WI38 (cell line): ENCODE results near the gene PLEKHH2.
"Not testable (repeated sequence)": the region's sequence is repeated elsewhere in the genome, so short reads cannot be mapped to it uniquely, and the experiment has no call there.

Experiments used
- H3K4me3 ChIP-seq: 2 replicates; pipeline ENCODE4 v1.5.1; 2011; ENCODE audit warnings: low read depth, mild to moderate bottlenecking, control low read depth, low read length
- TF ChIP-seq, protein P1 (sequence below): IDR thresholded peaks from 2 replicates; pipeline ENCODE4 v1.5.1; 2012; ENCODE audit warnings: low read depth, mild to moderate bottlenecking, control low read depth, low read length

Gene PLEKHH2

GRCh38 chr2:43616967-43617680, 19.9 kb upstream of the PLEKHH2 start:
- TF ChIP-seq, protein P1, sequence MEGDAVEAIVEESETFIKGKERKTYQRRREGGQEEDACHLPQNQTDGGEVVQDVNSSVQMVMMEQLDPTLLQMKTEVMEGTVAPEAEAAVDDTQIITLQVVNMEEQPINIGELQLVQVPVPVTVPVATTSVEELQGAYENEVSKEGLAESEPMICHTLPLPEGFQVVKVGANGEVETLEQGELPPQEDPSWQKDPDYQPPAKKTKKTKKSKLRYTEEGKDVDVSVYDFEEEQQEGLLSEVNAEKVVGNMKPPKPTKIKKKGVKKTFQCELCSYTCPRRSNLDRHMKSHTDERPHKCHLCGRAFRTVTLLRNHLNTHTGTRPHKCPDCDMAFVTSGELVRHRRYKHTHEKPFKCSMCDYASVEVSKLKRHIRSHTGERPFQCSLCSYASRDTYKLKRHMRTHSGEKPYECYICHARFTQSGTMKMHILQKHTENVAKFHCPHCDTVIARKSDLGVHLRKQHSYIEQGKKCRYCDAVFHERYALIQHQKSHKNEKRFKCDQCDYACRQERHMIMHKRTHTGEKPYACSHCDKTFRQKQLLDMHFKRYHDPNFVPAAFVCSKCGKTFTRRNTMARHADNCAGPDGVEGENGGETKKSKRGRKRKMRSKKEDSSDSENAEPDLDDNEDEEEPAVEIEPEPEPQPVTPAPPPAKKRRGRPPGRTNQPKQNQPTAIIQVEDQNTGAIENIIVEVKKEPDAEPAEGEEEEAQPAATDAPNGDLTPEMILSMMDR: no peak
- H3K4me3 ChIP-seq: no peak overlapping the region

DNA sequence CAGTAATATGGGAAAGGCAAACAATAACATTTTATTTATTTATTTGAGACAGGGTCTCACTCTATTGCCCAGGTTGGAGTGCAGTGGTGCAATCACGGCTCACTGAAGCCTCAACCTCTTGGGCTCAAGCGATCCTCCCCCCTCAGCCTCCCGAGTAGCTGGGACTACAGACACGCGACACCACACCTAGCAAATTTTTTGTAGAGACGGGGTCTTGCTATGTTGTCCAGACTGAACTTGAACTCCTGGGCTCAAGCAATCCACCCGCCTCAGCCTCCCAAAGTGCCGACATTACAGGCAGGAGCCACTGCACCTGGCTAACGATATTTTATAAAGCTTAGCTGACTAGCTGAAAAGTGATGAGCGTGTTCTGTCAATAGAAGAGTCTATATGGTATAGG, 17.5 kb upstream of the PLEKHH2 start:
- TF ChIP-seq, protein P1: no peak
- no peak overlapping the region for H3K4me3 ChIP-seq

GRCh38 chr2:43622931-43623451, 14.1 kb upstream of the PLEKHH2 start:
- H3K4me3 ChIP-seq: no peak overlapping the region
- TF ChIP-seq, protein P1: no peak

DNA sequence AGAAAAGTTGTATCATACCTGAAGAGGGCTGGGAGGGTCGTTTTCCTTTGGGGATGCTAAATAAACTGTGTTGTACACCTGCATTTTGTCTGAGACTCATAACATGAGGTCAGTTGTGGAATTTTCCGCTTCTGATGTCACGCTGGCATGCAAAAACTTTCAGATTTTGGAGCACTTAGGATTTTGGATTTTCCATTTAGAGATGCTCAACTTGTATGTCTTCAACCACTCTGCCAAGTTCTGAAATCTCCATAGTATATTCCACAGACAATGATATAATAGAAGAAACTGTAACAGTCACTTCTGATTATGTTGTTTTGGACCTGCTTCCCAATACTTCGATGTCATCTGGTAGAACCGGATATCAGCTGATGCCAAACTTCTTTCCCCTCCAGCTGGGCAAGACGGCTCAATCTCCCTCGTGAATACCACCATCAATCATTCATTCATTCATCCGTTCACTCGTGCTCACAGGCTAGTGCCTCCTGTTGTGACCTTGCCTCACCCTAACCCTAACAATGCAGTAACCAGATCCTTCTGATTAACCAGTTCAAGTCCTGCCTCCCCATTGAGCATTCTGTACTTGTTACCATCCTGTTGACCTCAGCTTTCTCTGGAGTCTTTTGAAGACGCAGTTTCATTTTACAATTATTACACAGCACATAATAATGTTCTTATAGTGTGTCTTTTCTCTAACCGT, 5.3 kb upstream of the PLEKHH2 start:
- TF ChIP-seq, protein P1: no peak
- H3K4me3 ChIP-seq: no peak overlapping the region

DNA sequence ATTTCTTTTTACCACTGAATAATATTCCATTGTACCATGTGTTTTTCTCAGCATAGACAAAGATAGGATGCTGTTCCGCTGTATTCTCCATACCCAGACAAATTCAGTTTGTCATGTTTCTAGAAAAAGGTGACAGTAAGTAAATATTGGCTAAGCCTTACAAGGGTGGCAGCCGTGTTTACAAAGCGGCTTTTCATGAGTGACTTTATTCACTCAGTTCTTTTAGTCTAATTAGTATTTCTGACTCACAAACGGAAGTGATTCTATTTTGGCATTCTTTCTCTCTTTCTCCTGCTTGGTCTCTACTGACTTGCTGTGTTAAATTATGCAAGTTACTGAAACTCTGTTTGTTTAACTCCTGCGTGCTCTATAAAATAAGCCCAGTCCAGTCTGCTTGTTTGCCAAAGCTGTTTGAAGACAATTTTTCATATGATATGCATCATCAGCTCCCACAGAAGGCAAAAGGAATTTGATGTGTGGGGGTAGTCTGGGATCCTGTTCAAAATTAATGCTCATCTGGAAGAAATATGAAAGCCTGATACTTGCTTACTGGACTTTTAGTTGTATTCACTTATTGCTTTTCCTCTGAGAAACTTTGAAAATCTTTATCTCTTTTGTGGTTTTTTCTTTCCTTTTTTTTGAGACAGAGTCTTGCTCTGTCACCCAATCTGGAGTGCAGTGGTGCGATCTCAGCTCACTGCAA, 2.3 kb upstream of the PLEKHH2 start:
- 0 out of 2 replicates have a peak overlapping the region, but pooled peaks have one; percentile 8 for H3K4me3 ChIP-seq
- TF ChIP-seq, protein P1: no peak

- H3K4me3 ChIP-seq: not testable (repeated sequence)
Observed at GRCh38 chr2:43636153-43636552, 907 bp upstream of the PLEKHH2 start.

DNA sequence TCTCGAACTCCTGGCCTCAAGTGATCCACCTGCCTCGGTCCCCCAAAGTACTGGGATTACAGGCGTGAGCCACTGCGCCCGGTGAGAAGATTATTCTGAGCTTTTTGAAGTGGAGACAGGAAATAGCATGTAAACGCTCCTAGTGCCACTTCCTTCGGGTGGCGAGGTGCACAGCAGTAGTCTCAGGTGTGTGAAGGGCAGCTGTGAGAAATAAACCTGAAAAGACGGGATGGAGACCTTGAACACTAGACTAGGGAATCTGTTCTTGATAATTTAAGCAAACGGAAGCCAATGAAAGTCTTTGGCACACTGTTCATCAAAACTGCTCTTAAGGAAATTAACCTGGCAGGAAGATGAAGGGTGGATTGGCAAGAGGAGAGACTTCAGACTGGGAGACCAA, 439 bp upstream of the PLEKHH2 start:
- TF ChIP-seq, protein P1: no peak
- peak overlapping the region; percentile 86 for H3K4me3 ChIP-seq
